ENCODE results near the gene CEBPB.

The CEBPB gene

DNA sequence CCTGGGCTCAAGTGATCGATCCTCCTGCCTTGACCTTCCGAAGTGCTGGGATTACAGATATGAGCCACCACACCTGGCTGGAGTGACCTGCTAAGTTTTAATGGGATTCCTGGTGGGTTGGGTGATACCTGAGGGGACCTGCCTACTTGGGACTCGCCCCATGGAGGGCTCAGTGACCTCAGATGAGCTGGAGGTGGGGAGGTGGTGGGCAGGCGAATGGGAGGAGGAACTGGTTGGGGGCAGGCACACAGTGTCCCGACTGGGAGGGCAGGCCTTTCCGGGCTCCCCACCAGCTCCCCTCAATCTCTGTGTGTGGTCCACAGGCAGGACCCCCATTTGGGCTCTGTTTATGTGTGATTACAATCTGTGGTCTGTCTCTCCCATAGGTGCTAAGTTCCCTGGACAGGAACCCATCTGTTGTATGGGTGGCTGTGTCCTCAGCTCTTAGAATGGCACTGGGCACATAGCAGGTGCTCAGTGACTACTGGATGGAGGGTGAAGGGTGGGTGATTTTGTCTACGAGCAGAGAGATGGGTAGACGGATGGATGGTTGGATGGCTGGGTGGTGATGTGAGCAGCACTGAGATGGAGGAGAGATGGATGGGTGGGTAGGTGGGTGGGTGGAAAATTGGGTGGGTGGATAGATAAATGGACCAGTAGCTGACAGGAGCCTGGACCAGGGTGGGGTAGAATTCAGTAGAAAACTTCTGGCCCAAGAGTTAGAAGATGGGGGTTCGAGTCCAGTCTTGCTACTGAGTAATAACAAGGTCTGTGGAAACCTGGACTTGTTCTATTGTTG lies 23.8 kb downstream of the CEBPB start:
- no peak for DNase-seq

DNA sequence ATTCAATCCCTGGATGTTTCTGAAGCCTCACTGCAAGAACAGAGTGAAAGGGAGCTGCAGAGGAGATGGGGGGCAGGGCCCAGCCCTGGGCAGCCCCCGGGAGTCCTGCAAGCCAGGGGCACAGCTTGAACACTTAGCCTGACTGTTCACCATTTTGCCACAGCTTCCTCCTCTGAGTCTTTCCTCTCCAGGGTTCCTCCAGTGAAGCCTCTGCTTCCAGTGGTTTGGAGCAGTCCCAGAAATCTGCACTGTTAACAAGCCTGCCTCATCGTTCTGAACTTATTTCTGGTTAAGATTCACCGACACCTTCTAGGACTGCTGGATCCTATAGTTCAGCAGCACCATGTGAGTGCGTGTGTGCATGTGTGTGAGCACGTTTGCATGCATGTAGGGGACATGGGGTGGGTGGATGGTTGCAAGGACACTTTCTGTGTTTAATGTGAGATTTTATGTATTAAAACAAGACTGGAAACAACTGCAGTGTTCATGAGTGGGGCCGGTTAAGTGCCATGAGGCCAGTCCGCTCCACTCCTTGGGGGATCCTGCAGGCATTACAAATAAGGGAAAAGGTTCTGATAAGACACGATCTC lies 24.6 kb downstream of the CEBPB start:
- DNase-seq = no peak

DNA sequence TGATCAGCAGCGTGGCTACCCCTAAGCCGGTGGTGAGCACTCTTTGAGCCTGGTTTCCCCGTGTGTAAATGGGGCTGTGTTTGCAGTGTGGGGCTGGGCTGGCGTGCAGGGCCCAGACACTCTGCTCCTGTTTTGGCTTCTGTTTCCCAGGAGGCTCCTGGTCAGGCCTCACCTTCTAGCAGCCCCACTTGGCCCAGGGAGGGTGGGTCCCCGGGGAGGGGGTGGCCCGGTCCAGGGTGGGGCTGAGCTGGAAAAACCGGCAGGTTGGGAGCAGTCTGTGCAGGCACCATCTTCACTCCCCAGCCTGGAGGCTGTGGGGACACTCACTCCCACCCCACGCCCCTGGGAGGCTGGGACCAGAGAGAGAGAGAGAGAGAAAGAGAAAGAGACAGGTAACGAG lies 25.3 kb downstream of the CEBPB start:
- DNase-seq = no peak

DNA sequence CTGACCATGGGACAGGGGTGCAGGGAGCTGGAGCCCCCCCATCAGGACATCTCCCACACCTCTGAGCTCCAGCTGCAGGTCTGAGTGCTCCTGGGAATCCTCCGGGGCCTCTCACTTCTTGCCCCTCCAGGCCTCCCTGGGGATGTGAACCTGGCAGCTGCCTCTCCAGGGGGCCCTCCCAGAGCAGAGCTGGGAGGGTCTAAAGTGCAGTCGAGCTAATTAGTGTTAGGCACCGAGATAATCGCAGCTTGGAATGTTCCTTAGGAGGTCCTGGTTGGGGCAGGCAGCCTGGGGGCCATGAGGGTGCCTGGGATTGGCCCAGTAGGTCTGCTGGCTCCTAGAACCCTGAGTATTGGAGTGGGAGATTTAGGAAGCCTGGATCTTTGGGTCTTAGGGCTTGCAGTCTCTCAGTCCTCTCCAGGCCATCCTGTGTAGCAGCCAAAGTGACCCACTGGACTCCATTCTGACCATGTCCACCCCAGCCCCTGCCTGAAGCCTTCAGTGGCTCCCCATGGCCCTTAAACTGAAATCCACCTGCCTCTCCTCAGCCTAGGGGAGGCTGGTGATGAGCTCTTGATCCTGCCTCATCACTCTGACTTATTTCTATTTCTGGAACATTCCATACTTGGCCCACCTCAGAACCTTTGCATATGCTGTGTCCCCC lies 26.0 kb downstream of the CEBPB start:
- DNase-seq = no peak

DNA sequence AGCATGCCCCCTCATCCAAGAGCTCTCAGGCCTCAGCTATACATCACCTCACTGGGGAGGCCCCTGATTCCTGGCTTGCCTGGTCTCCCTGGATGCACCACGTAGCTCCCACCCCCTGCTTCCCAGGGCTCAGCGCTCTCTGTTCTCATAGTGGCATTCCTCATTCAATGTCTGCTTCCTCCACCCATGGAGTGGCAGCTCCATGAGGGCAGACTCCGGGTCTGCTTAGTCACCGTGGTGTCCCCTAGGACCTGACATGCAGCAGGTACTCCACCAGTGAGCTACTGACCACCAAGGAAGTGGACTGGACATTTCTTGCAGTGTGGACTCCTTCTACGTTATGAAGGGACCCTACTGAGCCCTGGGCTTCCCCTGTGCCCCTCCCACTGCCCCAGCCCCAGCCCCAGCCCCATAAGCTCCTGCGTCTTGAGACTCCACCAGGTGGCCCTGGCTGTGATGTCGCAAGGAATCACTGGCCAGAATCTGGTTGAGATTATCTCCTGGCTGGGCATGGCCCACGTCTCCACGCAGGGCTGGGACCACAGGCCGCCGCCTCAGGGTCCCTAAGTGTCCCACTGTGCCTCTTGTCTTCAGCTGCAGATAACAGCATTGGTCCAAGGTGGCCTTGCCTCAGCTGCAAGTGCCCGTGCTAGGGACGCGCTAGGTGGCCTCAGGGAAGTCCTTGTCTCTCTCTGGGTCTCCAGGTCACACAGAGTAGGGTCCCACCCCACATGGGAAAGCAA lies 26.7 kb downstream of the CEBPB start:
- DNase-seq = no peak

DNA sequence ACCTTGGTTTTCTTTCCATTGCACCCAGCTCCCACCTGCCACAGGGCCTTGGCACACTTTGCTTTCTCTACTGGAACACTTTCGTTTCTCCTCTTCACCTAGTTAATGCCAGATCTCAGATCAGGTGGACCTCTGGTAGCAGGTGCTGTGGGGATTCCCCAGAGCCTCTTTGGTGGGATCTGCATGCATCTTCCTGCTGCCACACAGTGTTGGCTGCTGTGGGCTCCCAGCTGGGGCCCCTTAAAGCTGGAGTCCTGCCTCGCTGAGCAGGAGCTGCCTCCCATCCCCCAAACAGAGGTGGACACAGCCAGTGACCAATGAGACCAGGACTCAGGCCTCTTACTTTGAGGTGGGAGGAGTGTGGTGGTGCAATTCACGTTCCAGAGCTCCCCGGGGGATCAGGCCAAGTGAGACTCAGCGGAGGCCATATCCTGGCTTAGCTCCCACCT lies 28.4 kb downstream of the CEBPB start:
- DNase-seq = no peak

DNA sequence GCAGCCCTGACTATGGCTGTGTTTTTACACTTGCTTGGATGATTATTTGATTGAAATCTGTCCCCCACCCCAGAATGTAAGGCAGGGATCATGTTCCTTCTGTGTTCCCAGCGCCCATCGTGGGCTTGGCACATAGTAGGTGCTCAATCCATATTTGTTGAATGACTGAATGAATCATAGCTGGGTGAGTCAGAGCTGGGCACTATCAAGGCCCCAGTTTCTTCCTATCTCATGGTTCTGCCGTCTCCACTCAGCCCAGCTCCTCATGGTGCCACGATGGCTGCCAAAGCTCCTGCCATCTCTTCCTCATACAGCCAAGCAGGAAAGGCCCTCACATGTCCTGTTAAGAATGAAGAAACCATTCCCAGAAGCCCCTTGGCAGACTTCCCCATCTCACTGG lies 29.0 kb downstream of the CEBPB start:
- no peak for DNase-seq

DNA sequence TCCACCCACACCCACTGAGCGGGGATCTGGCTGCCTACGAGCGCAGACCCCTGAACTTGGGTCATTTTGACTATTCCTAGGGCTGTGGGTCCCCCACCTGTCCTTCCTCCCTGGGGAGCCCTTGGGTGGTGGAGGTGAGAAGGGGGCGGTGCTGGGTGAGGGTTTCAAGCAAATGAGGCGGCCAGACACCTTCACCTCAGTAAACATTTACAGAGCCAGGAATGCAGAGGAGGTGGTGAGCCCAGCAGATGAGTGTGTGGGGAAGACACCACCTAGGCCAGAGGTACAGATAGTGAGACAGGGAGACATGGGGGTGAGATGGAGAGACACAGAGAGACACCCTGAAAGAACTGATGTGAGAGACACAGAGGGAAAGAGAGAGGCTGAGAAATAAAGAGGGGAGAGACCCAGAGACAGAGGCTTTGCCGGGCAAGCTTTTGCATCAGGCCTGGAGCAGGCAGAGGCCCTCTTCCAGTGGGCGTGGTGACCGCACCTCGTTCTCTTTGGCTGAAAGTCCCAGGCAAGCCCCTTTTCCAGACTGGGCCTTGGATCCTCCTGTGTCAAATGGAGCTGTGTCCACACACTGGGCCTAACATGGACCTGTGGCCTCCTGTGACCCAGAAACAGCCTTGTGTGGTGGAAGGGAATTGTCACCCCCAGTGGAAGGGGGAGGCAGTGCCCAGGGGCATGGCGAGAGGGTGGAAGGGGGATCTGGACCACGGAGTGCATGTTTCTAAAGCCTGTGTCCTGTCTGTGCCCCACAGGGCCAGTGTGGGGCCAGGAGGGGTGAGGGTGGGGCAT lies 29.7 kb downstream of the CEBPB start:
- DNase-seq = no peak

DNA sequence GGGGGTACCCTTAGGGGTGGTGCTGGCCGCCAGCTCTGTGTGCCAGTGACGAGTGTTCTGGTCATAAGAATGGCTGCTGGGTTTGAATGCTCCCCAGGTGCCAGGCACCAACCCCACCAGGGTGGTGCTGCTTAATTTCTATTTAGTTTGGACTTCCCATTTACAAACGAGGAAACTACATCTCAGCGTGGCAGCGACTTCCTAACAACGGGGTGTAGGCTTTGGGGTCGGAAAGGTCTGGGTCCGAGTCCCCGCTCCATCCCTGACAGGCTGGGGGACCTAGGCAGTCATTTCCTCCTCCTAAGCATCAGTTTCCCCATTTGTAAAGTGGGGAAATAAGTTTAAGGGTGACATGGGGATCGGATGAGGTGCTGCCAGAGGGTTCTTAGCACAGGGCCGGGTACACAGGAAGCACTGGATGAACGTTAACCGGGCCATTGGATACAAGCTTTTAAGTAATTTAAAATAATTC lies 30.3 kb downstream of the CEBPB start:
- no peak for DNase-seq

DNA sequence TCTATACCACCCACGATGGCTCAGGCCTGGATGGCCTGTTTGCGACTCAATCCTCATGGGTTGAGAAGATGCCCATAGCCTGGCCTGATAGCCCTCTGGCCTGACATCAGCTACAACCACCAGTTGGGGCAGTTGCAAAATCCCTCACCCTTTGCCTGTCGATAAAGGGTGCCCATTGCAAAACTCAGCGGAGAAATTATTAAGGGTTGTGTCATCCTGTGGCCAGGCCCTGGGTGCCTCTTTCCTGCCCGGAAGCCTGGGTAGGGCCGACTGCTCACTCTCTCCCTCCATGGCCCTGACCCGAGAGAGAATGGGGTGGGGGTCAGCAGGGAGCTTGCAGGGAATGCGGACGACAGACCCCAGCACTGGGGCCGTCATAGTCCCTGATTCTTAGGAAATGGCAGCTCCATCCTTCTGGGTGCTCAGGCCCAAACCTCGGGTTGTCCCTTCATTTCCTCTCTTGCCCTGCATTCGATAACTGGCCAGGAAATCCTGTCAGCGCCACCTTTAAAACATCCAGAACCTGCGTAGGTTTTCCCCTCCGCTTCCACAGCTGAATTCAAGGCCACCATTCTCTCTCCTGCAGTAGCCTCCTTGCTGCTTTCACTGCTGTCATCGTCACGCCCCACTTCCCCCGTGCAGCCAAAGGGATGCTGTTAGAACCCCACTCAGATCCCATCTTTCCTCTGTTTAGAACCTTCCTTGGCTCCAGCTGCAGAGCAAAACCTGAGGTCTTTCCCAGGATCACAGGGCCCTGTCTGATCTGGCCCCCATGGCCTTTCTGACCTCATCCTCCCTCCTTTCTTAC lies 31.1 kb downstream of the CEBPB start:
- DNase-seq = no peak

DNA sequence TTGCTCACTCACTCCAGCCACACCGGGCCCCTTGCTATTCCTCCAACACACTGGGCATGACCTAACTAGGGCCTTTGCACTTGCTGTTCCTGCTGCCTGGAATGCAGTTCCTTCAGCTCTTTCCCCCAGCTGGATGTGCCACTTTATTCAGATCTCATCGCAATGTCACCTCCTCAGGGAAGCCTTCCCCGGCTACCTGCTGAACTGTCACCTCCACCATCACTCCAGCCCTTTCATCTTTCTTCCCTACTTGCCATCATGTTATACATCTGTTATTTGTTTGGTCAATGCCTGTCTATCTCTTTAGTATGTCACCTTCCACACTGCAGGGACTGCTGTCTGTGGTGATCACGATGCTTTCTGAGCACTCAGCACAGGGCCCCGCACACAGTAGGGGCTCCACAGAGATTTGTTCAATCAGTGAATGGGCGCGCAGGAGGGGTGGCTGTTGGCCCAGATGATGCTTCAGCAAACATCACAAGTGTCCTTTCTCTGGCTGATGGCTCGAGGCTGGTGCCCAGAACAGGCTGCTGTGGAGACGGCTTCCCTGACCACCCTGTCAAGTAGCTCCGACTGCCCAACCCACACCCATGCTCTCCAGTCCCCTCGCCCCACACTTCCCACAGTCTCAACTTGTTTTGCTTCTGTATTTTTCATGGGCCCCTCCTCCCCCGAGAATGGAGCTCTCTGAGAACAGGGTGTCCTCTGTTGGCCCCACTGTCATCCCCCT lies 31.8 kb downstream of the CEBPB start:
- DNase-seq = no peak

DNA sequence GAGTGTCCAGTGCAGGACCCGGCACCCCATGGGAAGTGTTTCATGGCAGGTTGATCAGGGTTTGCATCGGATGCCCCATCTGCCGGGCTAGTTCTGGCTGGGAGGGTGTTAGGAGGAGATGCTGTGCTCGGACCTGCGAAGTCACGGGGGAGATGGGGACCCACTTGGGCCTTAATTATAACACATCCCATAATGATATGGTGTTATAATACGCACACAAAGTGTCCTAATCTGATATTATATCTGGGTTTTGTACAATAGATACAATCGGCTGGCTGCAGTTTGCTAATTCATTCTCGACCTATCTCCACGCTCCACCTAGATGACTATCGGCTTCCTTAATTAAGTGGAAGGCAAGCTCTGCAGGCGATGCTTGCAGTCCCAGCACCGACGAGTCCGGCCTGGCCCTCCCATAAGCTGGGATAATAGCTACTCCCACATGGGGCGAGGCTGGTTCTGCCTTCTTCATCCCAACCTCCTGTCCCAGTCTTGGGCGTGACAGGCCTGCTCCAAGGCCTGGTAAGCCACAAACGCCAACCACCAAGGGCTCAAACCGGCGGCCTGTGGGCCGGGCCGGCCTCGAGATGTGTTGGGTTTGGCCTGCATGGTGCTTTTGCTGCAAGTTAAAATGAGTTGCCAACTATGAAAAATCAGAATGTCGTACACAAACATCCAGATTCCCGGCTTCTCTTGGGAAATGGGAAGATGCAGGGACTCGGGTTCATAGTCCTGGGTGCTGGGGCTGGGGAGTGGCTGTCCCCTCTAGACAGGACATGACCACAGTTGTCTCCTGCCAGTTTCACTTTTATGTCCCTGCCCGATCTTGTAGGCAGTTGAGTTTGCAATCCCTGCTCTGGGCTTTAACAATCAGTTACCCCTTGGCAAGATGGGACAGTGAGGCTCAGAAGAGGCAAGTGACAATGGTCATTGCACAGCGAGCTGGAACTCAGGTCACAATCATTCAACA lies 32.7 kb downstream of the CEBPB start:
- no peak for DNase-seq

DNA sequence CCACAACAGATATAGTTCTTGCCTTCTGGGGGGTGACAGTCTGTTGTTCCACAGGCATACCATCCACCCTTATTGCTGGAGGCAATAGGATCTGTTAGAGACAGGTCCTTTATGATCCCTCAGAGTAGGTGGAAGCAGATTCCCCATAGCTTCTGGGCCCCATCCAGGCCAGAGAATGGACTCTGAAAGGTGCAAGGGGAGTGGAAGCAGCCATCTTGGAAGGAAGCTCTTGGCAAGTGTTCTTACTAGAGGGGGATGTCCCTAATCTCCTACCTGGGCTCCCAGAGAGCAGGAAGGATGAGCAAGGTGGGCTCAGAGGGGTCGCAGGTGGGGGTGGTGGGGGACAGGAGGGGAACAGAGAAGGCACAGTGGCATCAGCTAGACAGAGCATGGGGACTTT lies 33.4 kb downstream of the CEBPB start:
- DNase-seq = no peak

DNA sequence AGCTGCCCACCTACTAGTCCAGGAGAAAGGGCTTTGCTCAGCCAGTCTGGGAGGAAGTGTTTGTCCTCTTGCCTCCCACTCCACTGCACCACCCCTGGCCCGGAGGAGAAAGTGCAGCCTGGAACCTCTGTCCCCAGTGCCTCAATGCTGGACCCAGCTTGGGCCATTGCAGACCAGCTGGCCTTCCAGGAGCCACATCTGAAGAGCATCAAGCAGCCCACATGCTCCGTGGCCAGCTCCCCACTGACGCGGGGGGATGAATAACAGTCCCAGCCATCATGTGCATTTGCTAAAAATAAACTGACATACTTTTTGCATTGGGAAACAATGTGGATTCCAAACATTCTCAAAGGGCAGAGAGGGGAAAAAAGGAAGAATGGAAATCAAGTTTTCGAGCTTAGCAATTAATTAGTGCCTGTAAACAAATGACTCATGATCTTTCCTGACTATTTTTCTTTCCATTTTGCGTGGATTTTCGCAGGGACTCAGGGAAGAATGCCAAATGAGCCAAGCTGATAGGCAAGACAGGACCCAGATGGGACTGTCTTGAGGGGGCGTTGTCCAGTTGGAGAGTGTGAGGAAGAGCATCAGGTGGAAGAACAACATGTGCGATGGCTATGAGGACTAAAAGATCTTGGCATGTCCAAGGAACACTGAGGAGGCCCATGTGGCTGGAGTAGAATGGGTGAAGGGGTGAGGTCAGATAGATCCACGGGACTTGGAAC lies 34.1 kb downstream of the CEBPB start:
- no peak for DNase-seq

DNA sequence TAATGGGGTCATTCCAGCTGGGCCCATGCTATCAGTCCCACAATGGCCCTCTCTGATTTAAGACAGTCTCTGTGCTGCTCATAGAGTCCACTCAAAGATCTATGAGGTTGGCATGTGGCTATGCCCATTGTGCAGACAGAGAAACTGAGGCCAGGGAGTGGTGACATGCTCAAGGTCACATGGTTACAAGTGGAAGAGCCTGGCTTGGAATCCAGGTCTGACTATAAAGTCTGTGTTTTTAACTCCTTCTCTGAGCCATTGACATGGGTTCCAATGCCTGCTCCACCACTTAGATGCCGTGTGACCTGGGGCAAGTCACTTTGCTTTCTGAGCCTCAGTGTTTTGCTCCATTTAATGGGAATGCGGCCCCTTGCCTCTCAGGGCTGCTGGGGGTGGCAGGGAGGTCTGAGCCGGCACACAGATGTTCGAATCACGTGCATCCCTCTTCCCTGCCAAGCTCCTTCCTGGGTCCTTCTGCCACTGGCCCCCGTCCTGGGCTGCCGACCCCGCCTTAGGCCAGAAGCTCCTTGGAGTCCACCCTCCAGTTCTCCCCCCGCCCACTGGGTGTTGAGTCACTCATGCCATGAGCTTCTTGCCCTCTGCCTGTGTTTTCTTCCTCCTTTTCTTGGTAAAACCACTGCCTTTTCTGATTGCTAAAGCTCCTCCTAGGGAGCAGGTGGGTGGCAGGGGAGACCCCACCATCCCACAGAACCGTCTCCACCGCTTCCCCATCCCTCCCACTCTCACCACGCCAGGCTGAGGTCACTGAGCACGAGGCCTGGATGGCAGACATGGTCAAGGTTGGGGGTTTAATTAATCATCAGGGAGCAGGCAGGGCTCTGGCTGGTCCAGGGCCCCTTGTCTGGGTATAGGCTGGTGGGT lies 35.7 kb downstream of the CEBPB start:
- no peak for DNase-seq

DNA sequence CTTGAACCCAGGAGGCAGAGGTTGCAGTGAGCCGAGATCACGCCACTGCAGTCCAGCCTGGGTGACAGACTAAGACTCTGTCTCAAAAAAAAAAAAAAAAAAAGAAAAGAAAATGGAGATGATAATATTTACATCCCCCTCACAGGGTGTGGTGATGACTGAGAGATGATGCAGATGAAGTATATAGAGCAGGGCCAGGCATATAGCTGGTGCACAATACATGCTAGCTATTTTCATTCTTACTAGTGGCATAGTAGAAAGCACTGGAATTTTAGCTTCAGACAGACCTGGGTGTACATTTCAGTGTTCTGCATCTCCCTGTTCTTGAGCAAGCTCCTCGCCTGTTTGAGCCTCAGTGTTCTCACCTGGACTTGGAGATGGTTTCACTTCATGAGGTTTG lies 36.9 kb downstream of the CEBPB start:
- no peak for DNase-seq

DNA sequence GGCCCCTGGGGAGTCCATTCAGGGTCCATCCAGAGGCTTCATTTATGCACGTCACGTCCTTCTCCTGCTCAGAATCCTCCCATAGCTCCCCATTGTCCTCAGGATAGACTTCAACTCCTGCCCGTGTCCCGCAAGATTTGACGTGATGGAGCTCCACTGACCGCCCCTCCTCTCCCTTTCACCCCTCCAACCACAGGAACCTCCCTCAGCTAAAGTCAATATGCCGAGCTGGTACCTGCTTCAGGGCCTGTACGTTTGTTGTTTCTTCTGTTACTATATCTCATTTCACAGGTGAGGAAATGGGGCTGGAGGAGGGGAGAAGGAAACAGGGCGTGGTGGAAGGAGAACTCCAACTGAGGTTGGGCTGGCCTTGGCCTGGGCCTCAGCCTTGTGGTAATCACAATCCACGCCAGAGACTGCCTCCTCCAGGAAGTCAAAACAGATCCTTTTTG lies 38.6 kb downstream of the CEBPB start:
- DNase-seq = no peak

DNA sequence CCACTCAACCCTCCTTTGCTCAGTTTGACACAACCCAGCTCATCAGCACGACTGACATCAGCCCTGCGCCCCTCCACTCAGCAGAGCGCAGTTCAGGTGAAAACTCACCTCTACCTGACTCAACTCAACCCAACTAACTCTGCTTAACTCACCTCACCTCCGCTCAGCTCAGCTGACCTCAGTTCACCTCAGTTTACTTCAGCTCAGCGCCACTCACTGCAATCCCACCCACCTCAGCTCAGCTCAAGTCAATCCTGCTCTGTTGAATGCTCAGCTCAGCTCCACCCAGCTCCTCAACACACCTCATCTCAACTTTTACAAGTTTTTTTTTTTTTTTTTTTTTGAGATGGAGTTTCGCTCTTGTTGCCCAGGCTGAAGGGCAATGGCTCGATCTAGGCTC lies 39.6 kb downstream of the CEBPB start:
- no peak for DNase-seq

All from effector CD8-positive, alpha-beta T cell (primary cell).